WTC11 (cell line): Measurements from ENCODE around the gene EPHA4. TPM values are rescaled to one million over a fixed set of nuclear protein-coding genes. Genes with fewer than 3 reads are reported as not detected.

ENCODE experiments used
- ATAC-seq: fragments of 200-7000 bp; cut with Tn5 transposase; 2 replicates; pipeline ENCODE4 v1.10.0; 2021; ENCODE audit warnings: mild to moderate bottlenecking, moderate library complexity
- CTCF ChIA-PET: fragments of 300-600 bp; sonication (Branson Sonifier 250); formaldehyde crosslinking; loops from one replicate; lab custom pipeline; 2021; ENCODE audit warnings: antibody characterized with exemption; lab: Charles Lee
- POLR2A ChIA-PET: fragments of 350-600 bp; sonication (Branson Sonifier 250); formaldehyde crosslinking; loops from one replicate; lab custom pipeline; 2021; ENCODE audit warnings: antibody characterized with exemption; lab: Charles Lee
- DNase-seq: peaks from one replicate; pipeline ENCODE4 v3.0.0; 2021; ENCODE audit warnings: low spot score
- H3K27ac Mint-ChIP-seq: 2 replicates; pipeline ENCODE4 v1.8.0; 2021; ENCODE audit warnings: mixed read lengths
- H3K27me3 Mint-ChIP-seq: 2 replicates; pipeline ENCODE4 v1.8.0; 2021; ENCODE audit warnings: low read depth, mild to moderate bottlenecking, moderate library complexity, mixed read lengths
- H3K36me3 Mint-ChIP-seq: 2 replicates; pipeline ENCODE4 v1.8.0; 2021; ENCODE audit warnings: mixed read lengths
- H3K4me1 Mint-ChIP-seq: 2 replicates; pipeline ENCODE4 v1.8.0; 2022; ENCODE audit warnings: mixed read lengths
- H3K4me3 Mint-ChIP-seq: 2 replicates; pipeline ENCODE4 v1.8.0; 2021; ENCODE audit warnings: mild to moderate bottlenecking, moderate library complexity, mixed read lengths
- H3K9me3 Mint-ChIP-seq: 2 replicates; pipeline ENCODE4 v1.8.0; 2021; ENCODE audit warnings: mixed read lengths
- ATF1 ChIP-seq: sonication (generic); formaldehyde crosslinking; IDR thresholded peaks from 2 replicates; pipeline ENCODE4 v1.8.1; 2023; ENCODE audit warnings: mild to moderate bottlenecking, moderate library complexity, missing genetic modification reagents
- CBFB ChIP-seq: sonication (generic); formaldehyde crosslinking; IDR thresholded peaks from 2 replicates; pipeline ENCODE4 v1.8.1; 2022; ENCODE audit warnings: mild to moderate bottlenecking, low read depth, missing genetic modification reagents
- CREM ChIP-seq: sonication (generic); formaldehyde crosslinking; IDR thresholded peaks from 2 replicates; pipeline ENCODE4 v1.8.1; 2022; ENCODE audit warnings: mild to moderate bottlenecking, missing genetic modification reagents, moderate library complexity
- CTCF ChIP-seq: fragments of 200-600 bp; IDR thresholded peaks from 2 replicates; pipeline ENCODE4 v1.8.0; 2022; ENCODE audit warnings: antibody characterized with exemption
- E2F4 ChIP-seq: sonication (generic); formaldehyde crosslinking; IDR thresholded peaks from 2 replicates; pipeline ENCODE4 v1.8.1; 2022; ENCODE audit warnings: low read depth, mild to moderate bottlenecking, moderate library complexity, missing genetic modification reagents, borderline replicate concordance
- EMX1 ChIP-seq: fragments of 250-450 bp; sonication (Bioruptor Pico); IDR thresholded peaks from 2 replicates; pipeline ENCODE4 v1.8.0; 2021; ENCODE audit warnings: mild to moderate bottlenecking
- ESRRA ChIP-seq: sonication (generic); formaldehyde crosslinking; IDR thresholded peaks from 2 replicates; pipeline ENCODE4 v1.8.1; 2022; ENCODE audit warnings: mild to moderate bottlenecking, missing genetic modification reagents, borderline replicate concordance
- FOXJ3 ChIP-seq: sonication (generic); formaldehyde crosslinking; IDR thresholded peaks from 2 replicates; pipeline ENCODE4 v1.9.0; 2021; ENCODE audit warnings: missing genetic modification reagents, mild to moderate bottlenecking, borderline replicate concordance
- FOXP1 ChIP-seq: sonication (generic); formaldehyde crosslinking; IDR thresholded peaks from 2 replicates; pipeline ENCODE4 v1.8.0; 2022; ENCODE audit warnings: missing genetic modification reagents, mild to moderate bottlenecking, moderate library complexity, borderline replicate concordance
- HMGXB4 ChIP-seq: sonication (generic); formaldehyde crosslinking; IDR thresholded peaks from 2 replicates; pipeline ENCODE4 v1.8.1; 2023; ENCODE audit warnings: mild to moderate bottlenecking, moderate library complexity, missing genetic modification reagents
- MAX ChIP-seq: sonication (generic); formaldehyde crosslinking; IDR thresholded peaks from 2 replicates; pipeline ENCODE4 v1.8.0; 2022; ENCODE audit warnings: mild to moderate bottlenecking, missing genetic modification reagents
- MLX ChIP-seq: sonication (generic); formaldehyde crosslinking; IDR thresholded peaks from 2 replicates; pipeline ENCODE4 v1.8.1; 2023; ENCODE audit warnings: mild to moderate bottlenecking, missing genetic modification reagents, moderate library complexity
- NR2C2 ChIP-seq: sonication (generic); formaldehyde crosslinking; IDR thresholded peaks from 2 replicates; pipeline ENCODE4 v1.8.0; 2022; ENCODE audit warnings: mild to moderate bottlenecking, missing genetic modification reagents
- RORB ChIP-seq: fragments of 250-450 bp; sonication (Bioruptor Pico); IDR thresholded peaks from 2 replicates; pipeline ENCODE4 v1.9.0; 2021; ENCODE audit warnings: mild to moderate bottlenecking
- SOX15 ChIP-seq: fragments of 250-450 bp; sonication (Bioruptor Pico); IDR thresholded peaks from 2 replicates; pipeline ENCODE4 v1.9.0; 2021; ENCODE audit warnings: mild to moderate bottlenecking
- USF1 ChIP-seq: sonication (generic); formaldehyde crosslinking; IDR thresholded peaks from 2 replicates; pipeline ENCODE4 v1.8.0; 2022; ENCODE audit warnings: mild to moderate bottlenecking, missing genetic modification reagents
- ZBTB21 ChIP-seq: sonication (generic); formaldehyde crosslinking; IDR thresholded peaks from 2 replicates; pipeline ENCODE4 v1.8.1; 2023; ENCODE audit warnings: mild to moderate bottlenecking, missing genetic modification reagents, borderline replicate concordance
- ZNF416 ChIP-seq: fragments of 250-450 bp; sonication (Bioruptor Pico); IDR thresholded peaks from 2 replicates; pipeline ENCODE4 v1.9.0; 2021; ENCODE audit warnings: mild to moderate bottlenecking, inconsistent platforms
- ZNF425 ChIP-seq: fragments of 250-450 bp; sonication (Bioruptor Pico); conservative IDR thresholded peaks from 2 replicates; pipeline ENCODE4 v1.9.0; 2021; ENCODE audit warnings: mild to moderate bottlenecking
- total RNA-seq: library from RNA; stranded (reverse); gene quantifications from 3 replicates; pipeline ENCODE4 v1.2.3, GENCODE V29; 2021

EPHA4 gene
- total RNA-seq, 1 experiment from 2014 or later = 11.0 TPM

GRCh38 chr2:221549143-221549542 lies 23.0 kb downstream of the EPHA4 start:
- peaks cover 7% of the 10 kb centered on the region for H3K9me3 Mint-ChIP-seq
- peaks cover 46% of the 10 kb centered on the region for H3K4me1 Mint-ChIP-seq
- CTCF ChIA-PET = no interaction called here

GRCh38 chr2:221546505-221547225 lies 25.4 kb downstream of the EPHA4 start:
- CTCF ChIA-PET = interaction anchor here (1.0 kb wide), 1 partner anchor 68 kb away, joined by 3 read pairs; no protein-coding TSS in a partner anchor
- H3K9me3 Mint-ChIP-seq = peaks cover 7% of the 10 kb centered on the region

More at GRCh38 chr2:221549143-221549542, 23.0 kb downstream of the EPHA4 start:
- Mint-ChIP-seq H3K4me3 (no peak overlapping the region), H3K27ac (no peak overlapping the region), H3K27me3 (peaks cover 6% of the 10 kb centered on the region; the same call in 1 of the 2 replicates), H3K36me3 (peaks cover 4% of the 10 kb centered on the region; the same call in 1 of the 2 replicates)
- POLR2A ChIA-PET = no interaction called here
- DNase-seq = no peak
- no peak for TF ChIP-seq CTCF
- TF ChIP-seq HMGXB4 (CRISPR knock-in tag) = no peak
- no peak for TF ChIP-seq RORB (CRISPR knock-in tag)
- no peak for TF ChIP-seq EMX1
- TF ChIP-seq ZNF425 (CRISPR knock-in tag) = no peak
- no peak for TF ChIP-seq FOXP1 (CRISPR knock-in tag)
- no peak for TF ChIP-seq ZBTB21 (CRISPR knock-in tag)
- no peak for TF ChIP-seq SOX15
- no peak for TF ChIP-seq CBFB (CRISPR knock-in tag)
- no peak for TF ChIP-seq NR2C2
- no peak for TF ChIP-seq E2F4
- TF ChIP-seq, all 79 proteins: peak for 0
- no peak for ATAC-seq

More at GRCh38 chr2:221546505-221547225, 25.4 kb downstream of the EPHA4 start:
- TF ChIP-seq ZNF416 (no peak), FOXJ3 (CRISPR knock-in tag) (no peak), CREM (CRISPR knock-in tag) (no peak), USF1 (CRISPR knock-in tag) (no peak), ESRRA (CRISPR knock-in tag) (no peak), MAX (CRISPR knock-in tag) (no peak), ATF1 (CRISPR knock-in tag) (no peak), MLX (CRISPR knock-in tag) (no peak)
- peaks cover 29% of the 10 kb centered on the region for H3K4me1 Mint-ChIP-seq
- no peak for DNase-seq
- peaks cover 5% of the 10 kb centered on the region; the same call in 1 of the 2 replicates for H3K27me3 Mint-ChIP-seq
- peaks cover 4% of the 10 kb centered on the region; the same call in 1 of the 2 replicates for H3K36me3 Mint-ChIP-seq
- no peak for ATAC-seq
- POLR2A ChIA-PET = no interaction called here
- no peak overlapping the region for H3K27ac Mint-ChIP-seq
- no peak overlapping the region for H3K4me3 Mint-ChIP-seq
